Heart right ventricle (tissue), 16 donors: ENCODE measurements around the gene KREMEN2. TPM values are rescaled to one million over a fixed set of nuclear protein-coding genes. Genes with fewer than 3 reads are reported as not detected.

Experiments used
- ATAC-seq, 8 donors: fragments of 200-7000 bp; cut with Tn5 transposase; one replicate each; pipeline ENCODE4 v1.9.1; 2020; ENCODE audit warnings: mild to moderate bottlenecking in 8 of 8, moderate library complexity in 8 of 8, moderate number of reproducible peaks in 1 of 8
- DNase-seq, 2 donors: peaks; one replicate each; pipeline ENCODE4 v3.0.0-alpha.2; 2020
- H3K27ac ChIP-seq, 10 donors: fragments of 200-600 bp; sonication (generic) in 2 of 10; one replicate each; pipeline versions ENCODE4 v1.5.0 to v1.8.0; 2020 to 2022; ENCODE audit warnings: mild to moderate bottlenecking in 3 of 10
- H3K27me3 ChIP-seq, 7 donors: fragments of 200-600 bp; one replicate each; pipeline ENCODE4 v1.8.0; 2021 to 2022; ENCODE audit warnings: mild to moderate bottlenecking in 2 of 7
- H3K36me3 ChIP-seq, 9 donors: fragments of 200-600 bp; sonication (generic) in 1 of 9; one replicate each; pipeline versions ENCODE4 v1.5.0 to v1.8.0; 2020 to 2022; ENCODE audit warnings: mild to moderate bottlenecking in 2 of 9
- H3K4me1 ChIP-seq, 9 donors: fragments of 200-600 bp; sonication (generic) in 1 of 9; one replicate each; pipeline versions ENCODE4 v1.5.0 to v1.8.0; 2020 to 2022; ENCODE audit warnings: mild to moderate bottlenecking in 4 of 9
- H3K4me3 ChIP-seq, 10 donors: fragments of 200-600 bp; sonication (generic) in 2 of 10; one replicate each; pipeline versions ENCODE4 v1.5.0 to v1.8.0; 2020 to 2022; ENCODE audit warnings: mild to moderate bottlenecking in 7 of 10, moderate library complexity in 2 of 10
- H3K9me3 ChIP-seq, 11 donors: fragments of 200-600 bp in 10 of 11; sonication (generic) in 2 of 11; one replicate each; pipeline versions ENCODE4 v1.5.0 to v1.8.0; 2013 to 2022; ENCODE audit warnings: mild to moderate bottlenecking in 2 of 11, control low read depth in 1 of 11, moderate library complexity in 1 of 11
- WGBS, 2 donors: extraction: QIAGEN DNeasy Blood & Tissue Kit; methylation state at CpG; one replicate each; pipeline ENCODE4 v1.1.7; 2013; ENCODE audit warnings: inconsistent platforms in 1 of 2; 5-methylcytosine and 5-hydroxymethylcytosine counted together
- intact Hi-C, 10 donors: fragments of 100-400 bp; cut with DNase I; formaldehyde crosslinking; loops; one replicate each; pipeline versions ENCODE4 v1.11.1 to v1.14.2; 2022
- polyA plus RNA-seq, 2 donors: library from polyadenylated mRNA; stranded (reverse); fragments of 200-250 nt; gene quantifications; one replicate each; pipeline ENCODE4 v1.2.3, GENCODE V29; 2013
- total RNA-seq, 10 donors: library from RNA; stranded (reverse); fragmentation: NEBNext Ultra II Directional in 3 of 10; extraction: Animal tissue kit (Norgen Biotek cat#: 25700) in 3 of 10; gene quantifications; one replicate each; pipeline versions ENCODE4 v1.2.1 to v1.2.4, GENCODE V29; 2021 to 2023
- TF ChIP-seq, protein P1 (sequence below), 9 donors: fragments of 200-600 bp; sonication (generic) in 2 of 9; IDR thresholded peaks; one replicate each; pipeline versions ENCODE4 v1.5.0 to v1.8.0; 2021 to 2022; ENCODE audit warnings: antibody characterized with exemption in 9 of 9, mild to moderate bottlenecking in 5 of 9, moderate library complexity in 1 of 9
- donor health status: Arrhythmogenic right ventricular cardiomyopathy.
- donor health status: ischemic (EF 13 %, LVEDD 7.1; RV severe dilation, severe dysfunction).
- donor health status: healthy with polysubstance abuse.
- donor health status: DM: no; HTN: yes; CAD: no.
- donor health status: DM: no; HTN: no; CAD: no.
- donor health status: ischemic (EF 25% LVEDD 6.9; RV normal size, moderate dysfunction).
- donor health status: ischemic (EF 25% LVEDD 5.7; RV mildly dilated, moderate dysfunction).
- donor health status: healthy.
- donor health status: DM: yes; HTN: yes; CAD: no.
- donor health status: Ischemic cardiomyopathy.
- donor health status: ischemic (EF 35%, LVEDD 5.7; RV mildly dilated, moderate dysfunction).
- donor health status: nonischemic (EF 11% LVEDD 7.7; RV severe dilation, severe dysfunction).
- donor health status: DM: yes; HTN: yes; CAD: no.
- donor health status: PGD.
- donor health status: ischemic (EF 29% LVEDD 5.4; RV normal size, mild dysfunction).
- donor health status: nonischemic (EF 23%, LVEDD 6.1; RV moderate dilation, normal function).

Gene KREMEN2
- total and polyA plus RNA-seq, 12 donors: not detected

DNA sequence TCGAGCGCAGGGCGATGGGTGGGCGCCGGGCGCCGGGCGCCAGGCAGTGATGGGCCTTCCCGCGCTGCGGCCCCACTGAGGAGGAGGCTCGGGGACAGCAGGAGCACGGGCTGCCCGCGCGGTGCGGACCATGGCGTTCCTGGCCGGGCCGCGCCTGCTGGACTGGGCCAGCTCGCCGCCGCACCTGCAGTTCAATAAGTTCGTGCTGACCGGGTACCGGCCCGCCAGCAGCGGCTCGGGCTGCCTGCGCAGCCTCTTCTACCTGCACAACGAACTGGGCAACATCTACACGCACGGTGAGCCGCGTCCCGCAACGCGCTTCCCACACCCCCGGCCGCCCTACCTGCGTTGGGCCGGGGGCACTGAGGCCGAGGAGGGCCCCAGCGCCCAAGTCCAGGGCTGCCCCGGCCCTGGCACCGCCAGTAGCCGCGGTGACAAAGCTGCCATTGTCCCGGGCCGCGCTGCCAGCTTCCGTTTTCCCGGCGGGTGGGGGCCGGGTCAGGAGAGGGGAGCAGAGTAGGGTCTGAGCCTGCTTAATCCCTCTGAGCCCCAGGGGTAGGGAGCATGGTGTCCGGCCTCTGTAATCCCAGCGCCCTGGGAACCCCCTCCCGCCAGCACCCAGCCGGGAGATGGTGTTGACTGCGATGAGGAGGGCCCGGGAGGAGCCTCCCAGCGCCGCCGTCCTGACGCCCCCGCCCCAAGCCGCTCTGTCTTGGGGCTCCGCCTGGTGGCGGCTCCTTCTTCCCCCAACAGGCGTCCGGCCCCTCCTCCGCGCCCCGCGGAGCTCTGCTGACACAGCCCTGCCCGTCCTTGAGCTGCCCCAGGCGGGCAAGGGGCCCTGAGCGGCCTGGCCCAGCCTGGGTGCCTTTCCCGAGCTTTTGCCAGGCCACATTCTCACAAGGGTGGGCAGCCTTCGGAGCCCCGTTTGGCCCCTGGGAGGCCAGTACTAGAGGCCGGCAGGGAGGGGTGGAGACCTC lies 5.8 kb downstream of the KREMEN2 start:
- WGBS, 2 donors: 3 to 4% methylated on average over 65 to 83 of the region's 83 CpGs
- peak; percentile 55 to 67 for DNase-seq
- Histone ChIP-seq H3K27me3 (peaks cover 30 to 41% (median 35%) of the 10 kb centered on the region in 7 donors), H3K27ac (peak overlapping the region in 9 of 10 donors; percentile 38 to 83 (median 63)), H3K4me1 (peaks cover under 1 to 55% (median 43%) of the 10 kb centered on the region in 9 donors), H3K4me3 (peak overlapping the region; percentile 44 to 90 (median 78)), H3K9me3 (no peaks in the 10 kb centered on the region), H3K36me3 (peaks cover 0 to 21% (median 0%) of the 10 kb centered on the region in 9 donors)
- TF ChIP-seq, protein P1, sequence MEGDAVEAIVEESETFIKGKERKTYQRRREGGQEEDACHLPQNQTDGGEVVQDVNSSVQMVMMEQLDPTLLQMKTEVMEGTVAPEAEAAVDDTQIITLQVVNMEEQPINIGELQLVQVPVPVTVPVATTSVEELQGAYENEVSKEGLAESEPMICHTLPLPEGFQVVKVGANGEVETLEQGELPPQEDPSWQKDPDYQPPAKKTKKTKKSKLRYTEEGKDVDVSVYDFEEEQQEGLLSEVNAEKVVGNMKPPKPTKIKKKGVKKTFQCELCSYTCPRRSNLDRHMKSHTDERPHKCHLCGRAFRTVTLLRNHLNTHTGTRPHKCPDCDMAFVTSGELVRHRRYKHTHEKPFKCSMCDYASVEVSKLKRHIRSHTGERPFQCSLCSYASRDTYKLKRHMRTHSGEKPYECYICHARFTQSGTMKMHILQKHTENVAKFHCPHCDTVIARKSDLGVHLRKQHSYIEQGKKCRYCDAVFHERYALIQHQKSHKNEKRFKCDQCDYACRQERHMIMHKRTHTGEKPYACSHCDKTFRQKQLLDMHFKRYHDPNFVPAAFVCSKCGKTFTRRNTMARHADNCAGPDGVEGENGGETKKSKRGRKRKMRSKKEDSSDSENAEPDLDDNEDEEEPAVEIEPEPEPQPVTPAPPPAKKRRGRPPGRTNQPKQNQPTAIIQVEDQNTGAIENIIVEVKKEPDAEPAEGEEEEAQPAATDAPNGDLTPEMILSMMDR (IDR thresholded peaks at IDR 0.05): peak in 7 of 9 donors; percentile 29 to 67 (median 55)
- intact Hi-C loops: no loop called here
- ATAC-seq: peak; percentile 10 to 49 (median 30)

DNA sequence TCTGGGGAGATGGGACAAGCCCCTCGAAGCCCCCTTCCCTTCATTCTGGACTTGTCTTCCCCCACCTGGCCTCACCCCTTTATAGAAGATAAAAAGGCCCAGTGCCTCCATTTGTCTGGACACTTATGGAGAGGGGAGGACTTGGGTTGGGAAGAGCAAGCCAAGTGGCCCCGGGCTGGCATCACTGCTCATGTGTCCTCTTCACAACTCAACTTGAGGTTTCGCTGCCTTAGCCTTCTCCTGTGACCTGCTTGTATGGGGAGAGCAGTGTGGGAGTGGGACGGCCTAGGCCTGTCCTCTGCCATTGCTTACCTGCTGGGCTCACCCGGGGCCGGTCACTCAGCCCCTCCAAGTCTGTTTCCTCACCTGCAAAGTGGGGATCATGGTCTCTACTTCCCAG lies 6.5 kb downstream of the KREMEN2 start:
- TF ChIP-seq, protein P1 (IDR thresholded peaks at IDR 0.05): no peak
- no peak for ATAC-seq

DNA sequence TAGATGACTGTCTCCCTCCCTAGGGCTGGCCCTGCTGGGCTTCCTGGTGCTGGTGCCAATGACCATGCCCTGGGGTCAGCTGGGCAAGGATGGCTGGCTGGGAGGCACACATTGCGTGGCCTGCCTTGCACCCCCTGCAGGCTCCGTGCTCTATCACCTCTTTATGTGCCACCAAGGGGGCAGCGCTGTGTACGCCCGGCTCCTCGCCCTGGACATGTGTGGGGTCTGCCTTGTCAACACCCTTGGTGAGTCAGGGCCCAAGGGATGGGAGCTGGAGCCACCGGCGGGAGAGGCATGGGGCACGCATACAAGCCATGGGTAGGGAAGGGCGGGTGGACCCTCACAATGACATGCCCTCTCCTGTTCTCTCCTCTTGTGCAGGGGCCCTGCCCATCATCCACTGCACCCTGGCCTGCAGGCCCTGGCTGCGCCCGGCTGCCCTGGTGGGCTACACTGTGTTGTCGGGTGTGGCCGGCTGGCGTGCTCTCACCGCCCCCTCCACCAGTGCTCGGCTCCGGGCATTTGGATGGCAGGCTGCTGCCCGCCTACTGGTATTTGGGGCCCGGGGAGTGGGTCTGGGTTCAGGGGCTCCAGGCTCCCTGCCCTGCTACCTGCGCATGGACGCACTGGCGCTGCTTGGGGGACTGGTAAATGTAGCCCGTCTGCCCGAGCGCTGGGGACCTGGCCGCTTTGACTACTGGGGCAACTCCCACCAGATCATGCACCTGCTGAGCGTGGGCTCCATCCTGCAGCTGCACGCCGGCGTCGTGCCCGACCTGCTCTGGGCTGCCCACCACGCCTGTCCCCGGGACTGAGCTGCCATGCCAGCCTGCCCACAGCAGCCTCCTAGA lies 7.3 kb downstream of the KREMEN2 start:
- Histone ChIP-seq H3K9me3 (no peaks in the 10 kb centered on the region), H3K27ac (no peak overlapping the region), H3K4me3 (peak overlapping the region in 1 of 10 donors; percentile 90), H3K4me1 (peaks cover 0 to 49% (median 37%) of the 10 kb centered on the region in 9 donors), H3K36me3 (peaks cover 0 to 26% (median 0%) of the 10 kb centered on the region in 9 donors), H3K27me3 (peaks cover 16 to 26% (median 20%) of the 10 kb centered on the region in 7 donors)
- DNase-seq (no peak), ATAC-seq (no peak)
- TF ChIP-seq, protein P1 (IDR thresholded peaks at IDR 0.05): no peak
- 95 to 96% methylated on average over 35 of the region's 35 CpGs for WGBS, 2 donors
- intact Hi-C loops: no loop called here

More for the DNA sequence above, 6.5 kb downstream of the KREMEN2 start:
- DNase-seq: no peak
- Histone ChIP-seq H3K27me3 (peaks cover 22 to 34% (median 28%) of the 10 kb centered on the region in 7 donors), H3K36me3 (peaks cover 0 to 24% (median 0%) of the 10 kb centered on the region in 9 donors), H3K27ac (peak overlapping the region in 5 of 10 donors; percentile 43 to 83 (median 63)), H3K4me3 (peak overlapping the region in 8 of 10 donors; percentile 76 to 90 (median 78)), H3K4me1 (peaks cover 0 to 49% (median 38%) of the 10 kb centered on the region in 9 donors), H3K9me3 (no peaks in the 10 kb centered on the region)
- WGBS, 2 donors: 87% methylated on average over 6 of the region's 6 CpGs
- intact Hi-C loops: no loop called here
